GM12878 (cell line): ENCODE measurements around the gene IARS2. TPM values are rescaled to one million over a fixed set of nuclear protein-coding genes. Genes with fewer than 3 reads are reported as not detected.

Source experiments
- ATAC-seq: fragments of 200-7000 bp; cut with Tn5 transposase; 3 replicates; pipeline ENCODE4 v1.9.1; 2020; ENCODE audit warnings: mild to moderate bottlenecking, moderate library complexity
- BruUV-seq: library from RNA; stranded (reverse); fragments of 400-500 nt; replicated peaks from 2 replicates; lab custom pipeline; 2021; lab: Mats Ljungman, UMichigan
- CTCF ChIA-PET: fragments of 300-600 bp; sonication (Branson Sonifier 250); formaldehyde crosslinking; extraction: SDS; loops from one replicate; lab custom pipeline; 2021; ENCODE audit warnings: inconsistent platforms; lab: Yijun Ruan, JAX
- POLR2A ChIA-PET: fragments of 350-600 bp; formaldehyde crosslinking; extraction: SDS; loops from one replicate; lab custom pipeline; 2021; ENCODE audit warnings: inconsistent platforms; lab: Charles Lee
- RAD21 ChIA-PET: fragments of 300-600 bp; sonication (Branson Sonifier 250); formaldehyde crosslinking; loops from one replicate; lab custom pipeline; 2023; ENCODE audit warnings: antibody characterized with exemption; ENCODE audit not compliant: unreplicated experiment; lab: Charles Lee
- SMC1A ChIA-PET: fragments of 300-600 bp; sonication (Branson Sonifier 250); formaldehyde crosslinking; loops from one replicate; lab custom pipeline; 2023; ENCODE audit not compliant: unreplicated experiment, uncharacterized antibody; lab: Charles Lee
- DNase-seq: peaks from one replicate; pipeline ENCODE4 v3.0.0-alpha.2; 2011; ENCODE audit warnings: low read depth, low spot score
- FAIRE-seq: peaks from 3 replicates; lab custom pipeline; 2011; peaks lifted over from hg19 to GRCh38; lab: Jason Lieb, UNC
- H2AFZ ChIP-seq: 2 replicates; pipeline ENCODE4 v1.6.0; 2011; ENCODE audit warnings: low read depth, low read length, control low read depth; ENCODE audit not compliant: control insufficient read depth
- H3K27ac ChIP-seq: 2 replicates; pipeline ENCODE4 v1.5.1; 2011; ENCODE audit warnings: control low read depth; ENCODE audit not compliant: control insufficient read depth, insufficient read depth
- H3K27me3 ChIP-seq, 2 experiments: replicated peaks in 1 of 2; 2 replicates each; pipeline versions ENCODE4 v1.6.0 to v1.6.1; 2011; ENCODE audit warnings: low read length in 1 of 2; ENCODE audit not compliant: control insufficient read depth in 2 of 2, insufficient read depth in 2 of 2
- H3K36me3 ChIP-seq, 2 experiments: 2 replicates each; pipeline ENCODE4 v1.5.1; 2011; ENCODE audit warnings: low read length in 1 of 2; ENCODE audit not compliant: control insufficient read depth in 2 of 2, insufficient read depth in 2 of 2
- H3K4me1 ChIP-seq: 2 replicates; pipeline ENCODE4 v1.6.1; 2011; ENCODE audit warnings: mild to moderate bottlenecking, low read length, moderate library complexity, mixed read lengths; ENCODE audit not compliant: control insufficient read depth, insufficient read depth
- H3K4me2 ChIP-seq: 2 replicates; pipeline ENCODE4 v1.6.0; 2011; ENCODE audit warnings: control low read depth; ENCODE audit not compliant: control insufficient read depth, insufficient read depth
- H3K4me3 ChIP-seq: fragments of 200-600 bp; sonication (generic); 2 replicates; pipeline ENCODE4 v1.5.1; 2016
- H3K79me2 ChIP-seq: 2 replicates; pipeline ENCODE4 v1.6.0; 2011; ENCODE audit warnings: low read length; ENCODE audit not compliant: control insufficient read depth, insufficient read depth
- H3K9ac ChIP-seq: 2 replicates; pipeline ENCODE4 v1.8.0; 2011; ENCODE audit warnings: low read length, control low read depth, mixed read lengths; ENCODE audit not compliant: control insufficient read depth, insufficient read depth
- H3K9me3 ChIP-seq: replicated peaks from 3 replicates; pipeline ENCODE4 v1.5.1; 2011; ENCODE audit warnings: mild to moderate bottlenecking, low read length; ENCODE audit not compliant: control insufficient read depth, insufficient read depth
- H4K20me1 ChIP-seq: 2 replicates; pipeline ENCODE4 v1.6.0; 2011; ENCODE audit not compliant: control insufficient read depth, insufficient read depth
- RAD21 ChIP-seq: IDR thresholded peaks from 2 replicates; pipeline ENCODE4 v1.6.1; 2011; ENCODE audit warnings: mild to moderate bottlenecking, low read depth, low read length, moderate library complexity; ENCODE audit not compliant: insufficient read depth
- SMAD1 ChIP-seq: fragments of 450-650 bp; IDR thresholded peaks from 2 replicates; pipeline ENCODE4 v1.6.1; 2018; ENCODE audit warnings: mild to moderate bottlenecking, low read depth; ENCODE audit not compliant: partially characterized antibody
- WGBS: methylation state at CpG from one replicate; pipeline ENCODE4 v1.1.6; 2016; ENCODE audit warnings: low lambda C conversion rate; ENCODE audit not compliant: insufficient replicate concordance, insufficient coverage; ENCODE audit errors: missing lambda C conversion rate; 5-methylcytosine and 5-hydroxymethylcytosine counted together
- in situ Hi-C: fragments of 300-500 bp; cut with MboI; formaldehyde crosslinking; loops from 9 replicates; pipeline ENCODE4 v1.14.3; 2018; ENCODE audit warnings: mixed read lengths
- intact Hi-C: fragments of 100-400 bp; cut with micrococcal nuclease; formaldehyde crosslinking; loops from one replicate; pipeline ENCODE4 v1.14.2; 2022; ENCODE audit not compliant: unreplicated experiment
- polyA plus RNA-seq, 11 experiments: library from polyadenylated mRNA; depleted of rRNA in 4 of 11; unstranded in 6 of 11; stranded (reverse) in 5 of 11; fragments of >200 nt; fragmentation: Nextera tagmentation in 4 of 11; fragmentation: Illumina TruSeq in 1 of 11; extraction: Ambion mirVana in 4 of 11; extraction: Trizol in 1 of 11; gene quantifications; 1 replicate in 1 of 11; 2 replicates in 10 of 11; pipeline versions ENCODE4 v1.2.1 to v1.2.3, GENCODE V29; 2011 to 2016; ENCODE audit warnings: inconsistent platforms in 2 of 11, missing spikeins in 2 of 11, low read depth in 1 of 11
- total RNA-seq, 4 experiments: library from RNA; depleted of rRNA in 3 of 4; stranded (reverse); fragments of >200 nt in 3 of 4; fragmentation: Illumina TruSeq in 1 of 4; extraction: Trizol in 1 of 4; gene quantifications; 2 replicates each; pipeline versions ENCODE4 v1.2.1 to v1.2.3, GENCODE V29; 2013 to 2021
- TF ChIP-seq, protein P1 (sequence below), 3 experiments: IDR thresholded peaks in 2 of 3; conservative IDR thresholded peaks in 1 of 3; 2 replicates each; pipeline ENCODE4 v1.5.1; 2011; ENCODE audit warnings: low read depth in 3 of 3, low read length in 3 of 3, mild to moderate bottlenecking in 3 of 3, control low read depth in 2 of 3, moderate library complexity in 2 of 3, inconsistent platforms in 1 of 3, mixed read lengths in 1 of 3; ENCODE audit not compliant: control insufficient read depth in 2 of 3, insufficient read depth in 1 of 3; ENCODE audit errors: extremely low read depth in 1 of 3

The IARS2 gene
- total and polyA plus RNA-seq, 10 of the 15 experiments (the other 5 are each of a cell fraction or from before 2014, with no cell fraction given): 23.7 to 100 (median 66.8) TPM

- 72% methylated on average over 5 of the region's 5 CpGs for WGBS
- FAIRE-seq (no peak), DNase-seq (no peak), ATAC-seq (peak; percentile 91)
- ChIA-PET CTCF (interaction anchor here (0.5 to 3.2 kb wide), 23 partner anchors 9 to 183 kb away, joined by 3 to 54 read pairs (median 4); no protein-coding TSS in a partner anchor), POLR2A (interaction anchor here (1.6 kb wide), 1 partner anchor 23 kb away, joined by 3 read pairs; the partner anchor contains the start of gene BPNT1), RAD21 (no interaction called here), SMC1A (interaction anchor here (1.2 to 1.5 kb wide), 4 partner anchors 9 to 36 kb away, joined by 3 to 4 read pairs (median 3); no protein-coding TSS in a partner anchor)
- H4K20me1 ChIP-seq: no peaks in the 10 kb centered on the region
- H3K27ac ChIP-seq: no peak overlapping the region
- H3K9me3 ChIP-seq: no peaks in the 10 kb centered on the region
- H3K4me1 ChIP-seq: no peaks in the 10 kb centered on the region
- H3K79me2 ChIP-seq: no peaks in the 10 kb centered on the region
- H2AFZ ChIP-seq: peak overlapping the region; percentile 17; the same call in 1 of the 2 replicates
- no peak overlapping the region for H3K4me2 ChIP-seq
- H3K9ac ChIP-seq: no peak overlapping the region
- TF ChIP-seq SMAD1 (no peak), RAD21 (0 out of 2 replicates have a peak, but pooled peaks have one; percentile 5)
- TF ChIP-seq, protein P1, sequence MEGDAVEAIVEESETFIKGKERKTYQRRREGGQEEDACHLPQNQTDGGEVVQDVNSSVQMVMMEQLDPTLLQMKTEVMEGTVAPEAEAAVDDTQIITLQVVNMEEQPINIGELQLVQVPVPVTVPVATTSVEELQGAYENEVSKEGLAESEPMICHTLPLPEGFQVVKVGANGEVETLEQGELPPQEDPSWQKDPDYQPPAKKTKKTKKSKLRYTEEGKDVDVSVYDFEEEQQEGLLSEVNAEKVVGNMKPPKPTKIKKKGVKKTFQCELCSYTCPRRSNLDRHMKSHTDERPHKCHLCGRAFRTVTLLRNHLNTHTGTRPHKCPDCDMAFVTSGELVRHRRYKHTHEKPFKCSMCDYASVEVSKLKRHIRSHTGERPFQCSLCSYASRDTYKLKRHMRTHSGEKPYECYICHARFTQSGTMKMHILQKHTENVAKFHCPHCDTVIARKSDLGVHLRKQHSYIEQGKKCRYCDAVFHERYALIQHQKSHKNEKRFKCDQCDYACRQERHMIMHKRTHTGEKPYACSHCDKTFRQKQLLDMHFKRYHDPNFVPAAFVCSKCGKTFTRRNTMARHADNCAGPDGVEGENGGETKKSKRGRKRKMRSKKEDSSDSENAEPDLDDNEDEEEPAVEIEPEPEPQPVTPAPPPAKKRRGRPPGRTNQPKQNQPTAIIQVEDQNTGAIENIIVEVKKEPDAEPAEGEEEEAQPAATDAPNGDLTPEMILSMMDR (IDR thresholded peaks at IDR 0.05 in 2 of 3, conservative IDR thresholded peaks at IDR 0.05 in 1 of 3; ENCODE audit: control insufficient read depth in 2 of 3, extremely low read depth in 1 of 3, insufficient read depth in 1 of 3, low read depth in 3 of 3, low read length in 3 of 3): peak; percentile 42 to 58 (median 52); a peak in 4 of 6 replicates
- no peaks in the 10 kb centered on the region for H3K27me3 ChIP-seq
- peaks cover 0 to 10% of the 10 kb centered on the region in 2 experiments; a peak in 2 of 4 replicates for H3K36me3 ChIP-seq
- intact Hi-C loops: no loop called here
- H3K4me3 ChIP-seq: no peak overlapping the region
- no TSS peak for BruUV-seq
- in situ Hi-C loops: no loop called here
Observed at GRCh38 chr1:220113136-220113695, 19.3 kb downstream of the IARS2 start.
